ENCODE data around the gene PRR14L.
"Not testable (repeated sequence)": the region's sequence is repeated elsewhere in the genome, so short reads cannot be mapped to it uniquely, and the experiment has no call there.

GRCh38 chr22:31694046-31694445, 55.9 kb downstream of the PRR14L start:
- TF ChIP-seq EP300 (IDR thresholded peaks at IDR 0.05; ENCODE audit: borderline replicate concordance in 1 of 2, low read depth in 1 of 2, low read length in 1 of 2); GATA2 (CRISPR knock-in tag; IDR thresholded peaks at IDR 0.05); CTCF (IDR thresholded peaks at IDR 0.05); YY1 (IDR thresholded peaks at IDR 0.05; ENCODE audit: low read depth); SMC3 (IDR thresholded peaks at IDR 0.05; ENCODE audit: low read depth, low read length): not testable (repeated sequence)
